H9 (cell line): Measurements from ENCODE around the gene GBGT1. TPM values are rescaled to one million over a fixed set of nuclear protein-coding genes. Genes with fewer than 3 reads are reported as not detected.

Source experiments
- DNase-seq: peaks from one replicate; pipeline ENCODE4 v3.0.0-alpha.2; 2017
- H2AFZ ChIP-seq: one replicate; pipeline ENCODE4 v1.6.1; 2013; ENCODE audit warnings: mild to moderate bottlenecking, low read length, control low read depth, moderate library complexity
- H2AK5ac ChIP-seq: 2 replicates; pipeline ENCODE4 v1.6.1; 2013; ENCODE audit warnings: low read length, control low read depth, mixed read lengths; ENCODE audit not compliant: insufficient read length
- H2BK120ac ChIP-seq: one replicate; pipeline ENCODE4 v1.6.1; 2013; ENCODE audit warnings: low read depth, mild to moderate bottlenecking, low read length, control low read depth, inconsistent platforms; ENCODE audit not compliant: poor library complexity, severe bottlenecking
- H2BK12ac ChIP-seq: 2 replicates; pipeline ENCODE4 v1.6.1; 2013; ENCODE audit warnings: low read length, control low read depth, mixed read lengths, low read depth; ENCODE audit not compliant: insufficient read length
- H2BK15ac ChIP-seq: 2 replicates; pipeline ENCODE4 v1.6.1; 2013; ENCODE audit warnings: low read depth, low read length, control low read depth
- H2BK20ac ChIP-seq: one replicate; pipeline ENCODE4 v1.6.1; 2013; ENCODE audit warnings: low read depth, mild to moderate bottlenecking, low read length, control low read depth, inconsistent platforms; ENCODE audit not compliant: poor library complexity, severe bottlenecking
- H2BK5ac ChIP-seq: 2 replicates; pipeline ENCODE4 v1.6.1; 2013; ENCODE audit warnings: low read length, control low read depth, mixed read lengths; ENCODE audit not compliant: insufficient read length
- H3K14ac ChIP-seq: 2 replicates; pipeline ENCODE4 v1.6.1; 2013; ENCODE audit warnings: low read length, control low read depth; ENCODE audit not compliant: insufficient read depth
- H3K18ac ChIP-seq: 2 replicates; pipeline ENCODE4 v1.6.1; 2013; ENCODE audit warnings: low read depth, mild to moderate bottlenecking, mixed read lengths, low read length, control low read depth; ENCODE audit not compliant: insufficient read length
- H3K23ac ChIP-seq: 2 replicates; pipeline ENCODE4 v1.6.1; 2013; ENCODE audit warnings: low read length, control low read depth, mixed read lengths, low read depth; ENCODE audit not compliant: insufficient read length
- H3K23me2 ChIP-seq: 2 replicates; pipeline ENCODE4 v1.6.1; 2013; ENCODE audit warnings: low read depth, mild to moderate bottlenecking, mixed read lengths, low read length, control low read depth; ENCODE audit not compliant: insufficient read length, poor library complexity, severe bottlenecking
- H3K27ac ChIP-seq: 2 replicates; pipeline ENCODE4 v1.5.1; 2013; ENCODE audit warnings: low read length, control low read depth, mixed read lengths, low read depth; ENCODE audit not compliant: insufficient read length
- H3K27me3 ChIP-seq: 2 replicates; pipeline ENCODE4 v1.6.1; 2013; ENCODE audit warnings: low read length, control low read depth, inconsistent platforms; ENCODE audit not compliant: insufficient read depth
- H3K4ac ChIP-seq: 2 replicates; pipeline ENCODE4 v1.6.1; 2013; ENCODE audit warnings: low read depth, mild to moderate bottlenecking, control low read depth, inconsistent platforms, low read length, moderate library complexity
- H3K4me1 ChIP-seq: 2 replicates; pipeline ENCODE4 v1.6.1; 2013; ENCODE audit warnings: low read length, control low read depth, inconsistent platforms; ENCODE audit not compliant: insufficient read depth
- H3K4me2 ChIP-seq: 2 replicates; pipeline ENCODE4 v1.6.1; 2013; ENCODE audit warnings: low read length, control low read depth, mixed read lengths; ENCODE audit not compliant: insufficient read length, insufficient read depth
- H3K56ac ChIP-seq: 2 replicates; pipeline ENCODE4 v1.6.1; 2013; ENCODE audit warnings: low read depth, mild to moderate bottlenecking, mixed read lengths, low read length, control low read depth; ENCODE audit not compliant: insufficient read length
- H3K79me1 ChIP-seq: 2 replicates; pipeline ENCODE4 v1.6.1; 2013; ENCODE audit warnings: low read depth, mild to moderate bottlenecking, moderate library complexity, low read length, control low read depth, inconsistent platforms; ENCODE audit not compliant: insufficient read depth, poor library complexity, severe bottlenecking
- H3K79me2 ChIP-seq: 2 replicates; pipeline ENCODE4 v1.6.1; 2013; ENCODE audit warnings: low read length, control low read depth, inconsistent platforms; ENCODE audit not compliant: insufficient read depth
- H3K9ac ChIP-seq: 2 replicates; pipeline ENCODE4 v1.6.1; 2013; ENCODE audit warnings: low read length, control low read depth, mixed read lengths; ENCODE audit not compliant: insufficient read length; ENCODE audit errors: extremely low read depth
- H3K9me3 ChIP-seq: one replicate; pipeline ENCODE4 v1.6.1; 2013; ENCODE audit warnings: low read depth, low read length, inconsistent platforms; ENCODE audit not compliant: control insufficient read depth
- H3T11ph ChIP-seq: one replicate; pipeline ENCODE4 v1.6.1; 2013; ENCODE audit warnings: mild to moderate bottlenecking, low read length, control low read depth, inconsistent platforms
- H4K20me1 ChIP-seq: one replicate; pipeline ENCODE4 v1.6.1; 2013; ENCODE audit not compliant: control insufficient read depth, insufficient read length, insufficient read depth
- H4K5ac ChIP-seq: 2 replicates; pipeline ENCODE4 v1.6.1; 2013; ENCODE audit warnings: low read depth, mild to moderate bottlenecking, mixed read lengths, low read length, control low read depth; ENCODE audit not compliant: insufficient read length
- H4K8ac ChIP-seq: replicated peaks from 2 replicates; pipeline ENCODE4 v1.6.1; 2013; ENCODE audit warnings: low read length, control low read depth, mixed read lengths, low read depth; ENCODE audit not compliant: insufficient read length
- H4K91ac ChIP-seq: 2 replicates; pipeline ENCODE4 v1.6.1; 2013; ENCODE audit warnings: low read depth, mild to moderate bottlenecking, moderate library complexity, mixed read lengths, low read length, control low read depth; ENCODE audit not compliant: insufficient read length
- H3K27ac Mint-ChIP-seq, 3 experiments: 2 replicates in 2 of 3; 3 replicates in 1 of 3; pipeline ENCODE4 v1.8.0; 2020 to 2021; ENCODE audit warnings: mixed read lengths in 3 of 3, mild to moderate bottlenecking in 1 of 3, moderate library complexity in 1 of 3
- H3K27me3 Mint-ChIP-seq: 2 replicates; pipeline ENCODE4 v1.8.0; 2021; ENCODE audit warnings: low read depth, mild to moderate bottlenecking, moderate library complexity, mixed read lengths
- H3K36me3 Mint-ChIP-seq, 3 experiments: 2 replicates in 2 of 3; 3 replicates in 1 of 3; pipeline ENCODE4 v1.8.0; 2020 to 2021; ENCODE audit warnings: low read depth in 3 of 3, mixed read lengths in 3 of 3; ENCODE audit not compliant: insufficient read depth in 1 of 3
- H3K4me1 Mint-ChIP-seq, 2 experiments: 2 replicates each; pipeline ENCODE4 v1.8.0; 2020; ENCODE audit warnings: mixed read lengths in 2 of 2
- H3K4me3 Mint-ChIP-seq, 2 experiments: 2 replicates in 1 of 2; 3 replicates in 1 of 2; pipeline ENCODE4 v1.8.0; 2020 to 2021; ENCODE audit warnings: mild to moderate bottlenecking in 2 of 2, mixed read lengths in 2 of 2, moderate library complexity in 1 of 2
- H3K9me3 Mint-ChIP-seq, 2 experiments: 2 replicates in 1 of 2; 3 replicates in 1 of 2; pipeline ENCODE4 v1.8.0; 2020; ENCODE audit warnings: mild to moderate bottlenecking in 2 of 2, mixed read lengths in 2 of 2, moderate library complexity in 1 of 2
- WGBS: extraction: QIAGEN DNeasy Blood & Tissue Kit; methylation state at CpG from one replicate; pipeline ENCODE4 v1.1.7; 2013; ENCODE audit warnings: missing lambda C conversion rate, low lambda C conversion rate, mixed read lengths; ENCODE audit not compliant: insufficient read length; ENCODE audit errors: extremely low coverage; 5-methylcytosine and 5-hydroxymethylcytosine counted together
- total RNA-seq: library from RNA; stranded (reverse); gene quantifications from 2 replicates; pipeline ENCODE4 v1.2.1, GENCODE V29; 2021
- TF ChIP-seq, protein P1 (sequence below): fragments of 200-600 bp; sonication (generic); conservative IDR thresholded peaks from 3 replicates; pipeline ENCODE4 v1.8.0; 2021; ENCODE audit warnings: antibody characterized with exemption, mild to moderate bottlenecking

Gene GBGT1
- total RNA-seq, 1 experiment from 2014 or later, result 9.3 TPM

GRCh38 chr9:133107961-133108793 is 55.5 kb downstream of the GBGT1 start:
- Histone ChIP-seq H3K14ac (no peak overlapping the region; the same call in 1 of the 2 replicates), H4K91ac (no peak overlapping the region), H3K9ac (no peak overlapping the region), H3K27me3 (no peaks in the 10 kb centered on the region), H3K4me1 (no peaks in the 10 kb centered on the region), H3K18ac (no peak overlapping the region), H3K27ac (no peak overlapping the region), H2BK12ac (no peak overlapping the region), H4K8ac (no peak overlapping the region), H4K20me1 (no peaks in the 10 kb centered on the region), H2AK5ac (no peak overlapping the region), H3K79me1 (no peaks in the 10 kb centered on the region), H2BK5ac (no peak overlapping the region), H3K79me2 (no peaks in the 10 kb centered on the region), H3K9me3 (no peaks in the 10 kb centered on the region), H2AFZ (no peak overlapping the region), H4K5ac (no peak overlapping the region), H3K56ac (no peak overlapping the region), H3T11ph (no peak overlapping the region), H3K4ac (no peak overlapping the region), H2BK15ac (no peak overlapping the region), H2BK20ac (no peak overlapping the region), H3K23me2 (no peaks in the 10 kb centered on the region), H3K23ac (no peak overlapping the region), H2BK120ac (no peak overlapping the region), H3K4me2 (no peak overlapping the region)
- peaks cover 12 to 33% (median 32%) of the 10 kb centered on the region in 3 experiments for H3K36me3 Mint-ChIP-seq
- H3K9me3 Mint-ChIP-seq, result no peaks in the 10 kb centered on the region
- H3K4me1 Mint-ChIP-seq, result peaks cover 2 to 12% of the 10 kb centered on the region in 2 experiments; a peak in 2 of 4 replicates
- TF ChIP-seq, protein P1, sequence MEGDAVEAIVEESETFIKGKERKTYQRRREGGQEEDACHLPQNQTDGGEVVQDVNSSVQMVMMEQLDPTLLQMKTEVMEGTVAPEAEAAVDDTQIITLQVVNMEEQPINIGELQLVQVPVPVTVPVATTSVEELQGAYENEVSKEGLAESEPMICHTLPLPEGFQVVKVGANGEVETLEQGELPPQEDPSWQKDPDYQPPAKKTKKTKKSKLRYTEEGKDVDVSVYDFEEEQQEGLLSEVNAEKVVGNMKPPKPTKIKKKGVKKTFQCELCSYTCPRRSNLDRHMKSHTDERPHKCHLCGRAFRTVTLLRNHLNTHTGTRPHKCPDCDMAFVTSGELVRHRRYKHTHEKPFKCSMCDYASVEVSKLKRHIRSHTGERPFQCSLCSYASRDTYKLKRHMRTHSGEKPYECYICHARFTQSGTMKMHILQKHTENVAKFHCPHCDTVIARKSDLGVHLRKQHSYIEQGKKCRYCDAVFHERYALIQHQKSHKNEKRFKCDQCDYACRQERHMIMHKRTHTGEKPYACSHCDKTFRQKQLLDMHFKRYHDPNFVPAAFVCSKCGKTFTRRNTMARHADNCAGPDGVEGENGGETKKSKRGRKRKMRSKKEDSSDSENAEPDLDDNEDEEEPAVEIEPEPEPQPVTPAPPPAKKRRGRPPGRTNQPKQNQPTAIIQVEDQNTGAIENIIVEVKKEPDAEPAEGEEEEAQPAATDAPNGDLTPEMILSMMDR, result no peak
- no peak for DNase-seq
- H3K27me3 Mint-ChIP-seq, result no peaks in the 10 kb centered on the region
- no CpG with 5 or more reads among the region's 18 CpGs for WGBS
- H3K27ac Mint-ChIP-seq, result no peak overlapping the region
- H3K4me3 Mint-ChIP-seq, result no peak overlapping the region
